Raji (cell line): Measurements from ENCODE around the gene B3GNT9.

Experiments
- POLR2A ChIP-seq: IDR thresholded peaks from 2 replicates; pipeline ENCODE4 v1.6.1; 2011; ENCODE audit warnings: low read depth, low read length, control low read depth; ENCODE audit not compliant: insufficient read depth

B3GNT9 gene

DNA sequence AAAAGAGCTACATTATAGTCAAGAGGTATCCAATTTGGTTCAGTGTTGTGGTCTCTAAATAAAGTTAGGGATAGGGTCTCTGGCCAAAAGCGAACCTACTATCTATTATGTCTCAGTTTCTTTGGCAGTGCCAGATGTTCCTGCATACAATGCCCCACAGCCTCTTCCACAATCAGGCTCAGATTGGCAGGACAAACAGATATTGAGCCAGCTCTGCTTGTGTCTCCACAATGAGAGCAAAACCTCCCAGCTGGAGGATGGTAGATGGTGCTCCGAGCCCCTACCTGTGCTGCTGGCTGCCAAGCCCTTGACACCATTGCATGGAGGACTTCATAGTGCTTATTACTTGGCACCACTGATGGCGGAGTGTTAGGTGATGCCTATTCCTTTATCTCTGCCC lies 21.4 kb downstream of the B3GNT9 start:
- no peak for TF ChIP-seq POLR2A

DNA sequence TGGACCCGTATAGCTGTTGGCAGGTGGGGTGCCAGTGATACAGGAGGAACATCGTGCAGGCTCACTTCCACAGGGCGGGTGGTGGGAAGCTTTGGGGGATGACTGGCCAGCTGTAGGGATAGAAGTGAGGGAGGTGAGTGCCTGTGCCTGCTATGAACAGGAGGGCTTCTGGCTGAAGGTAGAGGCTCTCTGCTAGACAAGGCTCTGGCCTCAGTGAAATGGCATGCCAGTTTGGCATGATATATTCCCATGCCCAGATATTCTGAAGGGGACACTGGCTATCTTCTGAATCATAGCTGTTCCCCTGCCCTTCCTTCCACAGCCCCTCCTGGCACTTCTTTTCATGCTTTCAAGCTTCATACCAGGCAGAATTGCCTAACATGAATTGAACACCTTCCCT lies 21.9 kb downstream of the B3GNT9 start:
- no peak for TF ChIP-seq POLR2A

DNA sequence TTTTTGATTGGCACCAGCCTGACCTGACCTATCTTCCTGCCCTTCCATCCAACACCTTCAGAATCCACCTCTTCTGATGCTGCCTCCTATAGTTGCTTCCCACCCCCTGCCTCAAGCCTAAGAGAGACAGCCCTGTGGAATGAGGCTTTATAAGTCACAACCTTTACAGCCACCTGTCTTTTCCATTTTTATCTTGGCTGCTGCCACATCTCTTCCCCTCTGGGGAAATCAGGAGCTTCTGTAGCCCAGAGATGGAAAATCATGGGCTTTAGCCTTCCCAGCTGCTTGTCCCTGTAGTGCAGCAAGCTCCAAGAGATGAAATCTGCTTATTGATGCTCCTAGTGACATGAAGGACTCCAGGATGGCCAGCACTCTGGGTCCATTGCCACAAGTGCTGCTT lies 22.4 kb downstream of the B3GNT9 start:
- no peak for TF ChIP-seq POLR2A

DNA sequence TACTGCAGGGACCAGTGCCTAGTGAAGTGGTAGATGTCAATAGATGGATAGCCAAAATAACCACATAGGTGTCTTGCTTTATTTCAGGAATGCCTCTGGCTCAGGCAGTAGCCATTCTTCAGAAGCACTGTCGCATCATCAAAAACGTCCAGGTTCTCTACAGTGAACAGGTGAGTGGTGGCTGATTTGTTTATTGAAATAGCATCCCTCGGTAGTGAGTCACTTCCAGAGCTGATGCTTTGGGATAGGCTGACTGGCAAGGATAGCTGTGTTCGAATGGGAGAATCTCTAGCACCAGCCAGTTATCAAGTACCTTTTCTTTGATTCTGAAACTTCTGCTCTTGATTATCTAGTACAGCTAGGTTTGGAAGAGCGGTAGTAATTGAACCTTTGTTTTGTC lies 30.8 kb downstream of the B3GNT9 start:
- no peak for TF ChIP-seq POLR2A

DNA sequence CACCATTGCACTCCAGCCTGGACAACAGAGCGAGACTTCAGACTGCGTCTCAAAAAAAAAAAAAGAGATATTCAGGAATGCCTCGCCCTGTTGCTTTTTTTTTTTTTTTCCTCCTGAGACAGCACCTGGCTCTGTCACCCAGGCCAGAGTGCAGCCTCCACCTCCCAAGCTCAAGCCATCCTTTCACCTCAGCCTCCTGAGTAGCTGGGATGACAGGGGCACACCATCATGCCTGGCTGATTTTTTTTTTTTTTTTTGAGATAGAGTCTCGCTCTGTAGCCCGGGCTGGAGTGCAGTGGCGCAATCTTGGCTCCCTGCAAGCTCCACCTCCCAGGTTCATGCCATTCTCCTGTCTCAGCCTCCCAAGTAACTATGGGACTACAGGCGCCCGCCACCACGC lies 33.1 kb downstream of the B3GNT9 start:
- TF ChIP-seq POLR2A, result no peak

DNA sequence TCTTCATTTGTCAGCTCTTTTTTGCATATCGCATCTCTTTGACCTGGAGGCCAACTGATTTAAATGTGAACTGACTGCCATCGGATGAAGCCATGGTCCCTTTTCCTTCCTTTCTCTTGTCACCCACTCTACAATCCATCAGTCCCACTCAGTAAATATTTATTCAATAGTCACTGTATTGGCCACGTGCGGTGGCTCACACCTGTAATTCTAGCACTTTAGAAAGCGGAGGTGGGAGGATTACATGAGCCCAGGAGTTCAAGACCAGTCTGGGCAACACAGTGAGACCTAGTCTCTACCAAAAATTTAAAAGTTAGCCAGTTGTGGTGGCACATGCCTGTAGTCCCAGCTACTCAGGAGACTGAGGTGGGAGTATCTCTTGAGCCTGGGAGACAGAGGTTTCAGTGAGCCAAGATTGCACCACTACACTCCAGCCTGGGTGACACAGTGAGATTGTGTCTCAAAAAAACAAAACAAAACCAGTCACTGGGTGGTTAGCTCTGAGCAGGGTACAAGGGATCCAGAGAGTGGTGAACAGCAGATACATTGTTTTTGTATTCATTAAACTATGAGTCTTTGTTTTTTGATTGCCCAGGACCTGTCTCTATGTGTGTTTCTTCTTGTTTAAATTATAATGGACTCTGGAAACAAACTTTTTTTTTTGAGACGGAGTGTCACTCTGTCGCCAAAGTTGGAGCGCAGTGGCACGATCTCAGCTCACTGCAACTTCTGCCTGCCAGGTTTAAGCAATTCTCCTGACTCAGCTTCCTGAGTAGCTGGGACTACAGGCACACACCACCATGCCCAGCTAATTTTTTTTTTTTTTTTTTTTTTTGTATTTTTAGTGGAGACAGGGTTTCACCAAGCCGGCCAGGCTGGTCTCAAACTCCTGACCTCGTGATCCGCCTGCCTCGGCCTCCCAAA lies 34.1 kb downstream of the B3GNT9 start:
- no peak for TF ChIP-seq POLR2A

DNA sequence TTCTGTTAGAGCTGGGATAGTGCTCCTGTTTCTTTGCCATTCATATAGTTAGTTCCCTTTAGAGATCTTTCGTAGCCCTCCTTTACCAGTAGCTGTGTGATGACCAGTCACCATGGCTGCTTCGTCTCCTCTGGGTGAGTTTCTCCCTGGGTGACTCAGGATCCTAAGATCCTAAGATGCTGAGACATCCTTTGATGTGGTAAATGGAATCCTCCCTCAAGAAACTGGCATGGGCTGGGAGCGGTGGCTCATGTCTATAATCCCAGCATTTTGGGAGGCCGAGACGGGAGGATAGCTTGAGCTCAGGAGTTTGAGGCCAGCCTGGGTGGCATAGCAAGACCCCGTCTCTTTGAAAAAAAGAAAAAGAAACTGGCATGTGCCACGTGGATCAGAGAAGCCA lies 35.2 kb downstream of the B3GNT9 start:
- TF ChIP-seq POLR2A, result no peak

DNA sequence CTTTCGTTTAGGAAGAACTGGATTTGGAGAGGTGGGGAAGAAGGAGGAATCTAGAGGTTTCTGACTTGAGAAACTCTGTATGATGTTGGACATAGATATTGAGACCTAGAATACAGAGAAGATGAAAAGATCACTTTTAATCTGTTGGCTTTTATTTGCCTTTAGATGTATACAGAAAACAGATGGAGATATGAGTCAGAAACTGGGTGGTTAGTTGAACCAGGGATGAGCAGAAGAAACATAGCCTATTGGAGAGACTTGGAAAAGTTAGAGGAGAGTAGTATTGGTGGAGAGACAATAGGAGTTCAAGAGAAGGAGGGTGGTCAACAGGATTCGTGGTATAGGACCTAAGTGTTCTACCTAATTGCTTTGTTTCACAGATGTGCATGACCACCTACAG lies 36.0 kb downstream of the B3GNT9 start:
- no peak for TF ChIP-seq POLR2A

DNA sequence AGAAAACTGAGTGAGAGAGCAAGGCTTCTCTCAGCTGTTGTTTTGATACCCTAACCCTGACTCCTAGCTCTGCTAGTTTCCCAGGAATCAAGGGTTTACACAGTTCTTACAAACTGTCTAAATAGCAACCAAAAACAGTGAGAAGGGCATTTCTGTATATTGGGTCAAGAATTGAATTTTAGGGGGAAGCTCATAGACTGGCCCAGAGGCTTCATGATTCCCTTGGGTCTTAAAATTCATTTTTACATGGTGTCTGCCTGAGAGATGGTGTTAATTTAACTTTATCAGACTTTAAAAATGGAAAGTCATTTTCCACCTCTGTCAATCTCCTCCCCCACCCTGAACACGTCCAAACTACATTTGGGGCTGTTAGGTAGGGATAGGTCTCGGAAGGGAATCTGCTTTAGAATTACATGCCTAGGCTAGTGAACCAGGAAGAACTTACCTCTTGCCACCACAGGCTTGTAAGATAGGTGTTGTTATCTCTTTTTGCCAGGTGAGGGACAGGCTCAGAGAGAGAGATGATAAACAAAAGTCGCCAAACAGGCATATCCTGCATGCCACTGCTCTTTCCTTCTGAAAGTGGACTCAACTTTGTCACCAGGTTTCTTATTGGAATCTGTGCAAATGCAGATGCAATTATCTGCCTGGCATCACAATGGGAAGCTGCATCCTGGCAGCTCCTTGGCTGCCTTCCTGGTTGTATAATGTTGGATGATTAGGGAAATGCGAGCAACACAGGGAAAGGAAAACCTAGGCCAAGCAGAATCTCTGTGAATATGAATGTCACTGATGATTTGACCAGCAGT lies 38.0 kb downstream of the B3GNT9 start:
- TF ChIP-seq POLR2A, result no peak

DNA sequence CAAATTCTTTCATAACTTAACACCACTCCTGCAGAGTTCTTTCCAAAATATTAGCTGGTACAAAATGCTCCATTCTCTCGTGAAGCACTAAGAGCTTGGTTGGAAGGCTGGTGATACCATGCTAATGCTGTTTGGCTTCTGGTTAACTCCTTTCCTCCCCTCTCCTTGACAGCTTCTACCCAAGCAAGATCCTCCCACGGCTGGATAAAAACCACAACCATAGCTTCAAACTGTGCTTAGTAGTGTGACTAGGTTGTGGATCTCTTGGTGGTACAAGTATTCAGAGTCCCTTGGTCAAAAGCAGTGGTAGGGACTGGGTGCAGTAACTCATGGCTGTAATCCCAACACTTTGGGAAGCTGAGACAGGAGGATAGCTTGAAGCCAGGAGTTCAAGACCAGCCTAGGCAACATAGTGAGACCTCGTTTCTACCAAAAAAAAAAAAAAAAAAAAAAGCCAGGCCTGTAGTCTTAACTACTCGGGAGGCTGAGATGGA lies 38.8 kb downstream of the B3GNT9 start:
- TF ChIP-seq POLR2A, result no peak

DNA sequence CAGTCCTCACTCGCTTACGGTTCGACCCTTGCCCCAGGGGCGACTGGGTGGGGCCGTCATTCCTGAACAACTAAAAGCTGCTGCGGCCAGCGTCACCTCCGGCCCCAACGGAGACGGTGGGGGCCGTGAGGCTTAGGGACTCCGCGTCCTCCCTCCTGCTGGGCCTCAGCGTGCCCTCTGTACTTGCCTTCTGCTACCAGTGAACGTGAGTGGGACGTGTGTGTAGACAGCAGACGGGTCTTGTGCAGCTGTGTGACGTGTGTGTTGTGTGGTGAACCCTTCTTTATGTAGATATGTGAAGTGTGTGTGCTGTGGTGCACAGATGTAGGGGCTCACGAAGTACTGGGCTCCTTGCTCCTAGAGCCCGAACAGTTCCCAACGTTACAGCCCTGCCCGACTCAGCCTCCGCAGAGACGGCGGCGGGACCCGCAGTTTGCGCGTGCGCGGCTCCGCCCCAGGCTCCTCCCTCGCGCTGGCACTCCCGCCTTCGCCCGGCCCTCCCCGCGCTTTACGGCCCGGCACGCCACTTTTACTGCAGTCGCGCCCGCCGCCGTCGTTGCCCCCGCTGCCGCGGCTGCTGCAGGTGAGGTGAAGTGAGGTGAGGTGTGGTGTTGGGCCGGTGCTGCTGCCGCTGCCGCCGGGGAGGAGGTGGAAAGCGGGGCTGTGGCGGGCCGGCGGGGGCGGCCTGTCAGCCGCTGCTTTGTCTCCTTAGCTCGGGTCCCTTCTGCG lies 41.2 kb downstream of the B3GNT9 start, which contains the start of gene PHAF1:
PHAF1 (plus strand) TSS at position 535 of the 729 bp plus-strand sequence. CDS start 235 bp downstream, outside the sequence.
- TF ChIP-seq POLR2A, result peak; percentile 99

DNA sequence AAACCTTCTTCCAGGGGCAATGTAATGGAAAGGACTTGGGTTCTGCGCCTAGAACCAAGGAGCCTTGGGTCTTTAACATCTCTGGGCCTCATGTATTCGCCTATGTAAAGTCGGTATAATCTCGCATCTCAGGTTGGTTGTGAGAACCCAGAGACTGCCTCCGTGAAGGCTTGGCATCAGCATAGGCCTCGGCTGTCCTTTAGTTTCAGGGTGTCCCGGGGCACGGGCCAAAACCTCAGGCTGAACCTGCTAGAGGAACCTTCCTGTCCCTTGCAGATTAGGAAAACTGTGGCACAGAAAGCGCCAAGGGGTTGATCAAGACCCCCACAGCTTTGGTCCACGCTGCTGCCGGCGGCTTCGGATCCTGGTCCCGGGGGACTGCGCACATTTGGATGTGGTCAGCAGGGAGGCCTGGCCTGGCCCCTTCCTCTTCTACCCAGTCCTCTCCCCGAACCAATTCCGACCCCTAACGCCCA lies 41.8 kb downstream of the B3GNT9 start:
- no peak for TF ChIP-seq POLR2A

DNA sequence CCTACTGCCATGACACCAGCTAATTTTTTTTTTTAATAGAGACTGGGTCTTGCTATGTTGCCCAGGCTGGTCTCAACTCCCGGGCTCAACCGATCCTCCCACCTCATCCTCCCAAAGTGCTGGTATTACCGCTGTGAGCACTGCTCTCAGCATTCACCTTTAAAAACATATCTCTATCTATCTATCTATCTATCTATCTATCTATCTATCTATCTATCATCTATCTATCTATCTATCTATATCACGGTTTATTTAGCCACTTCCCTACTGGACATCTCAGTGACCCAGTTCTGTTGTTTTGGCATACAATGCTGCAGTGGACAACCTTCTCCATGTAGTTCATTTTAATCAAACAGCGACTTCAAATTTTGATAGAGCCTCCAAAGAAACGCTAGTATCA lies 42.3 kb downstream of the B3GNT9 start:
- TF ChIP-seq POLR2A, result no peak

DNA sequence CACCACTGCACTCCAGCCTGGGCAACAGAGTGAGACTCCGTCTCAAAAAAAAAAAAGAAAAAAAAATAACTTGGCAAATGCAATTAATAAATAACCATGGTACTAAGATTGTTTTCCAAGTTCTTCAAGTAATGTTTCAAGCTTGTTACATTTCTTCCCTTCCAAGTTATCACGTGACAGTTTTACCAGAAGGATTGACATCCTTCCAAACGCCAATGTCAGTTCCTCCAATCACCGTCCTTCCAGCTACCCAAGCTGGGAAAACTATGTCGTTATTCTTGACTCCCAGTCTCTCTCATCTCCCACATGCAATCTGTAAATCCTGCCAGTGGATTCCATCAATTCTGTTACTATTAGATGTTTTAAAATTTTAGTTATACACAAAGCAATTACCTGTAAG lies 44.9 kb downstream of the B3GNT9 start:
- TF ChIP-seq POLR2A, result no peak

DNA sequence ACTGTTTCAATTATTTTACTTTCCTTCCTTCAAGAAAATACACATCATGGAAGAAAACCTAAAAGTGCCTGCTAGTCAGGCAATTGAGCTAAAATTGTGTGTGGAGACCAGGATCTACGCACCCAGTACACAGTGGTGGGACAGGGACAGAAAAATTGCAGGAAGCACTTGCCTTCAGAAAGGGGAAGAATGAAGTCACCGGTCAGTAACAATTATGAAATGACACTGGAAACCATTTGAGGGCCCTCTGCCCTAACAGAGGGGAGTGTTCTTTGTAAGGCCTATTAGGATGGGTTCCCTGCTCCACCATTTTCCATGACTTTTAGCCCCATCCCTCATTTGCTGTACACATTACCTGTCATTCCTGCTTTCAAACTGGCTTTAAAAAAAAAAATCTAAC lies 45.6 kb downstream of the B3GNT9 start:
- no peak for TF ChIP-seq POLR2A
